NT2/D1 (cell line): Measurements from ENCODE around the gene SV2C.
A peak's percentile ranks its signal among the peaks of the same experiment; 100 is the strongest.

Source experiments
- DNase-seq: peaks from one replicate; pipeline ENCODE4 v3.0.0-alpha.2; 2011; ENCODE audit warnings: low read depth, low spot score
- H3K27me3 ChIP-seq: 2 replicates; pipeline ENCODE4 v1.6.0; 2011; ENCODE audit warnings: mild to moderate bottlenecking; ENCODE audit not compliant: insufficient read length, insufficient read depth
- H3K36me3 ChIP-seq: 2 replicates; pipeline ENCODE4 v1.6.1; 2011; ENCODE audit warnings: mild to moderate bottlenecking, low read length, mixed read lengths; ENCODE audit not compliant: insufficient read depth, insufficient read length
- H3K4me1 ChIP-seq: 2 replicates; pipeline ENCODE4 v1.5.1; 2011; ENCODE audit not compliant: insufficient read depth, insufficient read length
- H3K4me3 ChIP-seq: 2 replicates; pipeline ENCODE4 v1.5.1; 2011; ENCODE audit warnings: low read depth; ENCODE audit not compliant: insufficient read length
- H3K9ac ChIP-seq: 2 replicates; pipeline ENCODE4 v1.6.0; 2011; ENCODE audit warnings: low read depth; ENCODE audit not compliant: insufficient read length
- H3K9me3 ChIP-seq: 2 replicates; pipeline ENCODE4 v1.5.1; 2011; ENCODE audit warnings: mild to moderate bottlenecking, low read length; ENCODE audit not compliant: insufficient read depth
- SUZ12 ChIP-seq: IDR thresholded peaks from 2 replicates; pipeline ENCODE4 v1.6.1; 2011; ENCODE audit not compliant: insufficient read length, insufficient read depth; ENCODE audit errors: extremely low read depth
- YY1 ChIP-seq: IDR thresholded peaks from 2 replicates; pipeline ENCODE4 v1.6.1; 2011; ENCODE audit not compliant: insufficient read length, insufficient read depth
- ZNF274 ChIP-seq: IDR thresholded peaks from 2 replicates; pipeline ENCODE4 v1.6.1; 2011; ENCODE audit warnings: mild to moderate bottlenecking, low read depth, low read length

SV2C gene

DNA sequence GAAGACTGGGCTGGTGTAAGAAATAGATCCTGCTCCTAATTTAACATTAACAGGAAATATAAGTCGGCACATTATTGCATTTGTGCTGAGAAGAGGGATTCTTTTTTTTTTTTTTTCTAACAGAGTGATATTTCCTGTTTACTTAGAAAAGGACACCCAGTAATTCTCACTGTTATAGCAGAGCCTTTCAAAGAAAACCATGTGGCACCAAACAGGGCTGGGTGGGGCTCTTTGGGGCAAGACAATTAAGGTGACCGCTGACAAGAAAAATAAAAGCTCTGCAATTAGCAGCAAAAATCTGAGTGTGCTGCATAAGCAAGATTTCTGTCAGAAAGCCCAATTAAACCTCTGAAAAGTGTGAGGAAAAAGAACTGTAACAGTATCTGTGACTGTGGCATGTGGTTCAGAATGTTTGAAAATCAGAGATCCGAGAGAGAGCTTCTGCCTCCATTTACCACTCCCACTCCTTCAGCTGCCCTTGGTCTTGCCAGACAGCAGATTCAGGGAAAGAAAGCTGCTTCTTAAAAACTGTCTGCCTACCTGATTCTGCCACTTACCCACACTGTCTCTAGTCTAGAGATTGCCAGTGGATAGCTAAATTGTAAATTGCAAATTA is 242.8 kb downstream of the SV2C start:
- H3K4me3 ChIP-seq = no peak overlapping the region
- no peaks in the 10 kb centered on the region for H3K9me3 ChIP-seq
- peaks cover 5% of the 10 kb centered on the region for H3K27me3 ChIP-seq
- no peak for TF ChIP-seq ZNF274
- no peak for TF ChIP-seq YY1
- TF ChIP-seq SUZ12 = no peak
- no peaks in the 10 kb centered on the region for H3K4me1 ChIP-seq
- H3K9ac ChIP-seq = no peak overlapping the region
- no peak for DNase-seq
- H3K36me3 ChIP-seq = no peaks in the 10 kb centered on the region

DNA sequence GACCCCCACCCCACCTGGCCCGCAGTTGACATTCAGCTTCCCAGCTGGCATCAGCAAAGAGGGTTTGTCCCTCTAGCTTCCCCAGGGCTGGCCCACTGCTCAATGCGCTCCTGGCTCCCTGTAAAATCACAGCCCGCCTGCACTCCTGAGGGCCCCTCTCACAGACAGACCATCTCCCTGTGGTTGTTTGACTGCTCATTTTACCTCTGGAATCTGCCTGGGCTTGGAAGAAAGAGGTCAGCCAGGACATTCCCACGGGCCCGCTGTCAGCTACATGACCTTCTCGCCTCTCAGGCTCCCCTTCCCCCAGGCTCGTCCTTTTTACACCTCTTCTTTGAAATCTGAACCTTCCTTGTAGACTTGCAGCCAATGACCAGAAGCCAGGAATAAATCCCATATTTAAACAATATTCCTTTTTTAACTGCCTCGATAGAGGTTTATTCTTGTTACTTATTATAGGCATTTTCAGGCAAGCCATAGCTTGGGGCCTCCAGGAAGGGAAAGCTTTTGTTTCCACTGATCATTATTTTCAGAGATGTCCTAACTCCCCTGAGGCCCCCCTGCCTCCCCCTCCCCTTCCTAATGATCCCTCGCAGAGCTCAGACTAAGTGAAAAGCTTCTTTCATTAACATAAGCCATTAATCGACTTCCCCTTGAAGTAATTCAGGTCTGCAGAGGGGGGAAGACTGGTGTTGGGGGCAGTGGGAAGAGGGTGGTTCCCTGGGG is 243.6 kb downstream of the SV2C start:
- DNase-seq = peak; percentile 30
- Histone ChIP-seq H3K27me3 (peaks cover 5% of the 10 kb centered on the region), H3K9ac (no peak overlapping the region), H3K4me1 (peaks cover 1% of the 10 kb centered on the region), H3K36me3 (no peaks in the 10 kb centered on the region), H3K4me3 (no peak overlapping the region), H3K9me3 (no peaks in the 10 kb centered on the region)
- no peak for TF ChIP-seq YY1
- TF ChIP-seq SUZ12 = no peak
- no peak for TF ChIP-seq ZNF274

DNA sequence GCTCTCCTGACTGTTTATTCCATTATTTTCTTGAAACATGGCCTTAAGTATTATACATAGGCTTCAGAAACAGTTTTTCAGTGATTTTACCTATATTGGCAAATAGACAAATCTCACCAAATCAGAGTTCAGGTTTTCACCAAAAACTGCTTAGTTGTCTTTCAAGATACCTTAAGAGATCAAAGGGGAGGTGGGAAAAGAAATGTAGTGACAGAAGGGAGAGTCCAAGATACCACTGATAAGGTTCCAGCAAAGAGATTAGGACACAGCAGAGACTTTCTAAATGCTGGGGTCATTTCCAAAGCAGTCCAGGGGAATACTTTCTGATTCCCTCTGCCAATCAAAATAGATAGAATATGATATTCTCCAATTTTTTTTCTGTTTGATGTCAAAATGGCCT is 246.2 kb downstream of the SV2C start:
- Histone ChIP-seq H3K27me3 (peaks cover 5% of the 10 kb centered on the region), H3K4me3 (no peak overlapping the region), H3K4me1 (peaks cover 2% of the 10 kb centered on the region), H3K9me3 (no peaks in the 10 kb centered on the region), H3K36me3 (no peaks in the 10 kb centered on the region), H3K9ac (no peak overlapping the region)
- TF ChIP-seq ZNF274 (no peak), SUZ12 (no peak), YY1 (no peak)
- no peak for DNase-seq

- no peak for DNase-seq
- H3K4me3 ChIP-seq = no peak overlapping the region
- H3K27me3 ChIP-seq = peaks cover 5% of the 10 kb centered on the region
- peaks cover 2% of the 10 kb centered on the region for H3K4me1 ChIP-seq
- H3K9me3 ChIP-seq = peaks cover under 1% of the 10 kb centered on the region; the same call in 1 of the 2 replicates
- no peaks in the 10 kb centered on the region for H3K36me3 ChIP-seq
- no peak overlapping the region for H3K9ac ChIP-seq
- no peak for TF ChIP-seq ZNF274
- no peak for TF ChIP-seq SUZ12
- no peak for TF ChIP-seq YY1
Measured at GRCh38 chr5:76331126-76331525, 247.9 kb downstream of the SV2C start.

DNA sequence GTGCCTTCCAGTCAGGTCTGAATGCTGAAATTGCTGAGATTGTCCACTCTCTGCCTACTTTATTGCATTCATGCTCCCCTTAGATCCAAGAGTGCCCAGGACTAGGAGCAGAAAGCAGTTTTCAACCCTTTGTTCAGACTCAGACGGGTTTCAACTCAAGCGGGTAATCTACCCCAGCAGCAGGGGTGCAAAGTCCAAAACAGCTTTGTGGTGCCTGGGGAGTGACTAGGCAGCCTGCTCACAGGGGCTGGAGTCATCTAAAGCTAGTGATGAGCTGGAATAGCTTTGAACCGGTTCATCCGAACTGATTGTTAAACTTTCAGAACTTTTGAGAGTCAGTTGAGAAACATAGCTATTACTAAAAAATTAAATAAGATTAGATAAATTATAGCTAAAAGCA is 248.9 kb downstream of the SV2C start:
- Histone ChIP-seq H3K9ac (no peak overlapping the region), H3K4me1 (peaks cover 2% of the 10 kb centered on the region), H3K4me3 (no peak overlapping the region), H3K9me3 (peaks cover 10% of the 10 kb centered on the region), H3K36me3 (no peaks in the 10 kb centered on the region), H3K27me3 (peaks cover 5% of the 10 kb centered on the region)
- TF ChIP-seq SUZ12 (no peak), YY1 (no peak), ZNF274 (no peak)
- DNase-seq = no peak

DNA sequence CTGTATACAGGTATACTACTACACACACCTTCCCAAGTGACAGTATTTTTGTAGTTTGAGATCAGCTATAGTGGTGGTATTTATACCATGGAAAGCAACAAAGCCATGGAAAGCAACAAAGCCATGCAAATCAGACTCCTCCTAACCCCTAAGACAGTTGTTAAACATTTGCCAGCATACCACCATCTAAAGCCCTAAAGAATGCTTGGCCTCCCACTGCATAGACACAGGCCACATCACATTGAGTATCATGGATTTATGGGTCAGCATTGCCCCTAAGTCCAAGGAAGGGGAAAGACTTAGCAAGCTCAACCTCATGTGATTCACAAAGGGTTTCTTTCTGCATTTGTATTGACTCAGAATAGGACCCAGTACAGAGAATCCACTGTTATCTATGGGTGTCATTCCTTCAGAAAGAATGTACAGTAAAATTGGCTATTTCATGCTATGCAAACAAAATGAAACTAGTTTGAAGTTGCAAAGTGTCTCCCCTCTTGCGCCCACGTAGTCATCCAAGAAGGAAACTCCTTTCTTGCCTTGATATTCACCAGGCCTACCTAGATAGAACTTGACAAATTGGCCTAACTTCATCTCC is 249.5 kb downstream of the SV2C start:
- peaks cover 5% of the 10 kb centered on the region for H3K27me3 ChIP-seq
- TF ChIP-seq SUZ12 (no peak), YY1 (no peak), ZNF274 (no peak)
- H3K4me3 ChIP-seq = no peak overlapping the region
- DNase-seq = no peak
- peaks cover 14% of the 10 kb centered on the region for H3K9me3 ChIP-seq
- H3K9ac ChIP-seq = no peak overlapping the region
- peaks cover 5% of the 10 kb centered on the region for H3K4me1 ChIP-seq
- H3K36me3 ChIP-seq = no peaks in the 10 kb centered on the region

- no peaks in the 10 kb centered on the region for H3K36me3 ChIP-seq
- H3K27me3 ChIP-seq = no peaks in the 10 kb centered on the region
- no peak overlapping the region for H3K9ac ChIP-seq
- DNase-seq = no peak
- H3K9me3 ChIP-seq = peaks cover 14% of the 10 kb centered on the region
- TF ChIP-seq SUZ12 (no peak), ZNF274 (no peak), YY1 (no peak)
- H3K4me3 ChIP-seq = no peak overlapping the region
- peaks cover 5% of the 10 kb centered on the region for H3K4me1 ChIP-seq
Measured at GRCh38 chr5:76333571-76333970, 250.4 kb downstream of the SV2C start.
